ENCODE results near the gene ARHGAP26. TPM values are rescaled to one million over a fixed set of nuclear protein-coding genes. Genes with fewer than 3 reads are reported as not detected.

The ARHGAP26 gene
- polyA plus RNA-seq, 1 donor from 2014 or later, result 0.83 TPM

GRCh38 chr5:143116814-143117213 lies 346.6 kb downstream of the ARHGAP26 start:
- Histone ChIP-seq H3K4me2 (ENCODE audit: low read length) (no peak overlapping the region), H3F3A (ENCODE audit: insufficient read depth, low read length, poor library complexity, severe bottlenecking) (no peaks in the 10 kb centered on the region), H3K4me3 (ENCODE audit: low read length) (no peak overlapping the region), H3K79me2 (replicated peaks; ENCODE audit: insufficient read depth, low read length) (no peaks in the 10 kb centered on the region), H3K36me3 (ENCODE audit: insufficient read depth, low read length) (no peaks in the 10 kb centered on the region), H3K9ac (ENCODE audit: low read length) (no peak overlapping the region), H3K9me3 (ENCODE audit: low read length) (no peaks in the 10 kb centered on the region), H3K27ac (ENCODE audit: low read length) (no peak overlapping the region), H3K9me2 (ENCODE audit: insufficient read depth, low read length) (no peaks in the 10 kb centered on the region), H4K20me1 (ENCODE audit: insufficient read depth) (no peaks in the 10 kb centered on the region), H2AFZ (ENCODE audit: low read depth, low read length) (no peak overlapping the region), H3K27me3 (ENCODE audit: insufficient read depth, low read depth, low read length) (no peaks in the 10 kb centered on the region)
- TF ChIP-seq SMC3 (conservative IDR thresholded peaks at IDR 0.05; ENCODE audit: poor library complexity), result no peak

GRCh38 chr5:143117821-143118220 lies 347.6 kb downstream of the ARHGAP26 start:
- no peaks in the 10 kb centered on the region for H3K9me3 ChIP-seq (ENCODE audit: low read length)
- TF ChIP-seq CTCF (IDR thresholded peaks at IDR 0.05; ENCODE audit: poor library complexity, severe bottlenecking), result no peak
- TF ChIP-seq SMC3 (conservative IDR thresholded peaks at IDR 0.05; ENCODE audit: poor library complexity), result no peak
- TF ChIP-seq EZH2 (IDR thresholded peaks at IDR 0.05; ENCODE audit: borderline replicate concordance, insufficient read depth, low read length, poor library complexity, severe bottlenecking), result no peak
- no peak for TF ChIP-seq TAF1 (IDR thresholded peaks at IDR 0.05; ENCODE audit: low read depth)
- TF ChIP-seq RAD21 (conservative IDR thresholded peaks at IDR 0.05), result no peak
- no peak for TF ChIP-seq REST (IDR thresholded peaks at IDR 0.05; ENCODE audit: borderline replicate concordance)
- TF ChIP-seq EP300 (conservative IDR thresholded peaks at IDR 0.05; ENCODE audit: poor library complexity, severe bottlenecking), result no peak
- TF ChIP-seq MXI1 (conservative IDR thresholded peaks at IDR 0.05; ENCODE audit: poor library complexity, severe bottlenecking), result no peak
- TF ChIP-seq POLR2AphosphoS5 (IDR thresholded peaks at IDR 0.05), result no peak
- no peaks in the 10 kb centered on the region for H3K9me2 ChIP-seq (ENCODE audit: insufficient read depth, low read length)
- H4K20me1 ChIP-seq (ENCODE audit: insufficient read depth), result no peaks in the 10 kb centered on the region
- H3K36me3 ChIP-seq (ENCODE audit: insufficient read depth, low read length), result no peaks in the 10 kb centered on the region
- H3K9ac ChIP-seq (ENCODE audit: low read length), result no peak overlapping the region
- H3K4me3 ChIP-seq (ENCODE audit: low read length), result no peak overlapping the region
- H3F3A ChIP-seq (ENCODE audit: insufficient read depth, low read length, poor library complexity, severe bottlenecking), result no peaks in the 10 kb centered on the region
- no peaks in the 10 kb centered on the region for H3K27me3 ChIP-seq (ENCODE audit: insufficient read depth, low read depth, low read length)
- H2AFZ ChIP-seq (ENCODE audit: low read depth, low read length), result no peak overlapping the region
- no peak overlapping the region for H3K27ac ChIP-seq (ENCODE audit: low read length)
- no peaks in the 10 kb centered on the region for H3K79me2 ChIP-seq (replicated peaks; ENCODE audit: insufficient read depth, low read length)
- no peak overlapping the region for H3K4me2 ChIP-seq (ENCODE audit: low read length)

GRCh38 chr5:143118222-143118621 lies 348.0 kb downstream of the ARHGAP26 start:
- Histone ChIP-seq H3K9me3 (ENCODE audit: low read length) (no peaks in the 10 kb centered on the region), H3K36me3 (ENCODE audit: insufficient read depth, low read length) (no peaks in the 10 kb centered on the region), H3K27ac (ENCODE audit: low read length) (no peak overlapping the region), H3F3A (ENCODE audit: insufficient read depth, low read length, poor library complexity, severe bottlenecking) (no peaks in the 10 kb centered on the region), H3K4me2 (ENCODE audit: low read length) (no peak overlapping the region), H4K20me1 (ENCODE audit: insufficient read depth) (no peaks in the 10 kb centered on the region), H3K9me2 (ENCODE audit: insufficient read depth, low read length) (no peaks in the 10 kb centered on the region), H3K27me3 (ENCODE audit: insufficient read depth, low read depth, low read length) (no peaks in the 10 kb centered on the region), H2AFZ (ENCODE audit: low read depth, low read length) (no peak overlapping the region), H3K9ac (ENCODE audit: low read length) (no peak overlapping the region), H3K4me3 (ENCODE audit: low read length) (no peak overlapping the region), H3K79me2 (replicated peaks; ENCODE audit: insufficient read depth, low read length) (no peaks in the 10 kb centered on the region)
- TF ChIP-seq SMC3 (conservative IDR thresholded peaks at IDR 0.05; ENCODE audit: poor library complexity) (no peak), TAF1 (IDR thresholded peaks at IDR 0.05; ENCODE audit: low read depth) (no peak), CTCF (IDR thresholded peaks at IDR 0.05; ENCODE audit: poor library complexity, severe bottlenecking) (no peak), POLR2AphosphoS5 (IDR thresholded peaks at IDR 0.05) (no peak), MXI1 (conservative IDR thresholded peaks at IDR 0.05; ENCODE audit: poor library complexity, severe bottlenecking) (no peak), REST (IDR thresholded peaks at IDR 0.05; ENCODE audit: borderline replicate concordance) (no peak), EZH2 (IDR thresholded peaks at IDR 0.05; ENCODE audit: borderline replicate concordance, insufficient read depth, low read length, poor library complexity, severe bottlenecking) (no peak), RAD21 (conservative IDR thresholded peaks at IDR 0.05) (no peak)
